ENCODE measurements around the gene TTC23L. TPM values are rescaled to one million over a fixed set of nuclear protein-coding genes. Genes with fewer than 3 reads are reported as not detected.

The TTC23L gene
- total RNA-seq, 1 donor from 2014 or later, result 0.41 TPM

- DNase-seq (ENCODE audit: extremely low read depth, low read depth, low spot score), result no peak
These were observed 6.4 kb upstream of the TTC23L start for GRCh38 chr5:34832568-34832967.

GRCh38 chr5:34833090-34833489, 5.9 kb upstream of the TTC23L start:
- DNase-seq (ENCODE audit: extremely low read depth, low read depth, low spot score), result no peak

- DNase-seq (ENCODE audit: extremely low read depth, low read depth, low spot score), result no peak
These were observed 4.8 kb upstream of the TTC23L start for GRCh38 chr5:34833976-34834793.

- DNase-seq (ENCODE audit: extremely low read depth, low read depth, low spot score), result no peak
These were observed 4.2 kb upstream of the TTC23L start for GRCh38 chr5:34834794-34835089.

- DNase-seq (ENCODE audit: extremely low read depth, low read depth, low spot score), result no peak
These were observed 3.3 kb upstream of the TTC23L start for GRCh38 chr5:34835664-34836063.

- no peak for DNase-seq (ENCODE audit: extremely low read depth, low read depth, low spot score)
These were observed 2.9 kb downstream of the TTC23L start for GRCh38 chr5:34841816-34842215.

GRCh38 chr5:34842554-34842953, 3.6 kb downstream of the TTC23L start:
- no peak for DNase-seq (ENCODE audit: extremely low read depth, low read depth, low spot score)

GRCh38 chr5:34843497-34843896, 4.5 kb downstream of the TTC23L start:
- no peak for DNase-seq (ENCODE audit: extremely low read depth, low read depth, low spot score)

GRCh38 chr5:34844106-34844505, 5.1 kb downstream of the TTC23L start:
- no peak for DNase-seq (ENCODE audit: extremely low read depth, low read depth, low spot score)

- DNase-seq (ENCODE audit: extremely low read depth, low read depth, low spot score), result no peak
These were observed 6.0 kb downstream of the TTC23L start for GRCh38 chr5:34844999-34845398.

- no peak for DNase-seq (ENCODE audit: extremely low read depth, low read depth, low spot score)
These were observed 8.1 kb downstream of the TTC23L start for GRCh38 chr5:34847056-34847455.

GRCh38 chr5:34847552-34847951, 8.6 kb downstream of the TTC23L start:
- DNase-seq (ENCODE audit: extremely low read depth, low read depth, low spot score), result no peak

- DNase-seq (ENCODE audit: extremely low read depth, low read depth, low spot score), result no peak
These were observed 9.3 kb downstream of the TTC23L start for GRCh38 chr5:34848230-34848629.

- no peak for DNase-seq (ENCODE audit: extremely low read depth, low read depth, low spot score)
These were observed 10.3 kb downstream of the TTC23L start for GRCh38 chr5:34849253-34849652.

GRCh38 chr5:34854459-34855174, 15.7 kb downstream of the TTC23L start:
- no peak for DNase-seq (ENCODE audit: extremely low read depth, low read depth, low spot score)

GRCh38 chr5:34857161-34857560, 18.2 kb downstream of the TTC23L start:
- no peak for DNase-seq (ENCODE audit: extremely low read depth, low read depth, low spot score)

- DNase-seq (ENCODE audit: extremely low read depth, low read depth, low spot score), result no peak
These were observed 18.9 kb downstream of the TTC23L start for GRCh38 chr5:34857894-34858293.

GRCh38 chr5:34858790-34859189, 19.8 kb downstream of the TTC23L start:
- DNase-seq (ENCODE audit: extremely low read depth, low read depth, low spot score), result no peak

- no peak for DNase-seq (ENCODE audit: extremely low read depth, low read depth, low spot score)
These were observed 20.3 kb downstream of the TTC23L start for GRCh38 chr5:34859253-34859652.

- DNase-seq (ENCODE audit: extremely low read depth, low read depth, low spot score), result peak; percentile 27
These were observed 25.0 kb downstream of the TTC23L start for GRCh38 chr5:34863946-34864345.

GRCh38 chr5:34865091-34865490, 26.1 kb downstream of the TTC23L start:
- no peak for DNase-seq (ENCODE audit: extremely low read depth, low read depth, low spot score)

GRCh38 chr5:34866989-34867471, 28.1 kb downstream of the TTC23L start:
- DNase-seq (ENCODE audit: extremely low read depth, low read depth, low spot score), result no peak

Measured in glomerular endothelial cell (primary cell).